Cerebellar cortex (tissue), 1 donor: ENCODE results near the gene IGSF6.
"Not testable (repeated sequence)": the region's sequence is repeated elsewhere in the genome, so short reads cannot be mapped to it uniquely, and the experiment has no call there.

Experiments used
- DNase-seq: peaks from one replicate; pipeline ENCODE4 v3.0.0-alpha.2; 2015; ENCODE audit warnings: low spot score

Gene IGSF6

GRCh38 chr16:21653571-21653970 is 1.2 kb upstream of the IGSF6 start:
- DNase-seq, result no peak

GRCh38 chr16:21651515-21651914 is 893 bp downstream of the IGSF6 start:
- no peak for DNase-seq

GRCh38 chr16:21650521-21650920 is 1.9 kb downstream of the IGSF6 start:
- DNase-seq, result no peak

- DNase-seq, result not testable (repeated sequence)
Measured at GRCh38 chr16:21649826-21650406, 2.5 kb downstream of the IGSF6 start.

- no peak for DNase-seq
Measured at GRCh38 chr16:21647562-21648164, 4.7 kb downstream of the IGSF6 start.

GRCh38 chr16:21646721-21647561 is 5.5 kb downstream of the IGSF6 start:
- no peak for DNase-seq

- no peak for DNase-seq
Measured at GRCh38 chr16:21646091-21646490, 6.3 kb downstream of the IGSF6 start.

GRCh38 chr16:21645261-21645721 is 7.1 kb downstream of the IGSF6 start:
- no peak for DNase-seq

- no peak for DNase-seq
Measured at GRCh38 chr16:21644674-21645073, 7.7 kb downstream of the IGSF6 start.

GRCh38 chr16:21643785-21644184 is 8.6 kb downstream of the IGSF6 start:
- no peak for DNase-seq

GRCh38 chr16:21642861-21643260 is 9.5 kb downstream of the IGSF6 start:
- no peak for DNase-seq

- DNase-seq, result no peak
Measured at GRCh38 chr16:21641916-21642315, 10.5 kb downstream of the IGSF6 start.

GRCh38 chr16:21639493-21639892 is 12.9 kb downstream of the IGSF6 start:
- DNase-seq, result no peak

GRCh38 chr16:21638573-21638975 is 13.8 kb downstream of the IGSF6 start:
- no peak for DNase-seq

- no peak for DNase-seq
Measured at GRCh38 chr16:21637032-21637968, 15.1 kb downstream of the IGSF6 start.

- DNase-seq, result not testable (repeated sequence)
Measured at GRCh38 chr16:21635694-21636093, 16.7 kb downstream of the IGSF6 start.

GRCh38 chr16:21634216-21634615 is 18.2 kb downstream of the IGSF6 start:
- no peak for DNase-seq

GRCh38 chr16:21631951-21632575 is 20.3 kb downstream of the IGSF6 start:
- DNase-seq, result not testable (repeated sequence)

- DNase-seq, result not testable (repeated sequence)
Measured at GRCh38 chr16:21631376-21631775, 21.0 kb downstream of the IGSF6 start.

GRCh38 chr16:21630866-21631265 is 21.5 kb downstream of the IGSF6 start:
- DNase-seq, result not testable (repeated sequence)
